ENCODE results near the gene EIF3CL.
"Not testable (repeated sequence)": the region's sequence is repeated elsewhere in the genome, so short reads cannot be mapped to it uniquely, and the experiment has no call there.

DNA sequence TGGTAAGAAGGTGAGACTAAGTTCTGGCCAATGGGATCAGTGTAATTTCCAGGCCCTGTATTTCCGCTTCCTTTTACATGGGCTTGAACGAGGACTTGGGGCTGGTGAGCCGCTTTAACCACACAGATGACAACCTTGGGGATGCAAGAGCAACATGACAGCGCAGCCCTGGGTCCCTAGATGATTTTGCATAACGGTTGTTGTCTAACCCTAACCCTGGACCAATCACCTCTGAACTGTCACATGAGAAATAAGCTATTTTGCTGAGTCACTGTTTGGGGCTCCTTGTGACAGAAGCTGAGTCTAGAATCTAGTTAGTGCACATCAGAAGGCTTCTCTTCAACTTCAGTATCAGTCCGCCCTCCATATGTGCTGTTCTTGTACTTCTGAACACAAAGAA lies 43.4 kb upstream of the EIF3CL start:
- TF ChIP-seq, protein P1, sequence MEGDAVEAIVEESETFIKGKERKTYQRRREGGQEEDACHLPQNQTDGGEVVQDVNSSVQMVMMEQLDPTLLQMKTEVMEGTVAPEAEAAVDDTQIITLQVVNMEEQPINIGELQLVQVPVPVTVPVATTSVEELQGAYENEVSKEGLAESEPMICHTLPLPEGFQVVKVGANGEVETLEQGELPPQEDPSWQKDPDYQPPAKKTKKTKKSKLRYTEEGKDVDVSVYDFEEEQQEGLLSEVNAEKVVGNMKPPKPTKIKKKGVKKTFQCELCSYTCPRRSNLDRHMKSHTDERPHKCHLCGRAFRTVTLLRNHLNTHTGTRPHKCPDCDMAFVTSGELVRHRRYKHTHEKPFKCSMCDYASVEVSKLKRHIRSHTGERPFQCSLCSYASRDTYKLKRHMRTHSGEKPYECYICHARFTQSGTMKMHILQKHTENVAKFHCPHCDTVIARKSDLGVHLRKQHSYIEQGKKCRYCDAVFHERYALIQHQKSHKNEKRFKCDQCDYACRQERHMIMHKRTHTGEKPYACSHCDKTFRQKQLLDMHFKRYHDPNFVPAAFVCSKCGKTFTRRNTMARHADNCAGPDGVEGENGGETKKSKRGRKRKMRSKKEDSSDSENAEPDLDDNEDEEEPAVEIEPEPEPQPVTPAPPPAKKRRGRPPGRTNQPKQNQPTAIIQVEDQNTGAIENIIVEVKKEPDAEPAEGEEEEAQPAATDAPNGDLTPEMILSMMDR (IDR thresholded peaks at IDR 0.05), result not testable (repeated sequence)
- not testable (repeated sequence) for TF ChIP-seq POLR2AphosphoS5, POLR2A, EP300 (IDR thresholded peaks at IDR 0.05)
